Jurkat, Clone E6-1 (cell line): ENCODE results near the gene IFITM10. TPM values are rescaled to one million over a fixed set of nuclear protein-coding genes. Genes with fewer than 3 reads are reported as not detected.

ENCODE experiments used
- DNase-seq: peaks from one replicate; pipeline ENCODE4 v3.0.0-alpha.2; 2011; ENCODE audit warnings: low read depth, low spot score
- H3K4me3 ChIP-seq: 2 replicates; pipeline ENCODE4 v1.5.1; 2011; ENCODE audit warnings: mild to moderate bottlenecking, low read length, control low read depth, moderate library complexity
- polyA plus RNA-seq: library from polyadenylated mRNA; unstranded; fragments of >200 nt; gene quantifications from one replicate; pipeline ENCODE4 v1.2.1, GENCODE V29; 2012; ENCODE audit warnings: missing spikeins; ENCODE audit not compliant: insufficient read length, insufficient read depth

IFITM10 gene
- not detected for polyA plus RNA-seq

GRCh38 chr11:1750481-1750839 is at the start of gene IFITM10:
Gene IFITM10 (minus strand): TSS chr11:1750595. CDS start chr11:1750442, 153 bp downstream.
- no peak for DNase-seq
- no peak within 1 kb of the TSS for H3K4me3 ChIP-seq

GRCh38 chr11:1797391-1798125 is 47.2 kb upstream of the IFITM10 start:
- no peak for DNase-seq
- no peak overlapping the region for H3K4me3 ChIP-seq

DNA sequence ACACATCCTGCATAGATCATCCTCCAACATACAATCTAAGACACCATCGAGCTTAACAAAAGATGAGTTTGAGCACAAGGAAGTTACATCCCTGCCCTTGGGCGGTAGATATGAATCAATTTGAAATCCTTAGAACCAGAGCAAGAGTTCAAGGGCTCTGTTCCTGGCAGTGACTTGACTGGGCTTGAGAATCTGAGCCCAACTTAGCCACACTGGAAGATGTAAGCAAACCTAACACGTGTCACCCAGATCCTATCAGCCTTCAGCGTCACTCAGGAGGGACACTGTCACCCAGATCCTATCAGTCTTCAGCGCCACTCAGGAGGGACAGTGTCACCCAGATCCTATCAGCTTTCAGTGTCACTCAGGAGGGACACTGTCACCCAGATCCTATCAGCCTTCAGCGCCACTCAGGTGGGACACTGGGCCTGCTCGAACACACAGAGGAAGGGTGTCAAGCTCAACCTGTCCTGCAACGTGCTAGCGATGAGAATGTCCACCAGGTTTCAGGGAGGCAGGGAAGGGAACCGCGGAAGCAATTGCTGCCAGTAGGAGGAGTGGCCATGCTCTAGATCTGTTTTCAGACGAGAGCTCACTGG is 46.1 kb upstream of the IFITM10 start:
- no peak overlapping the region for H3K4me3 ChIP-seq
- DNase-seq: no peak

GRCh38 chr11:1793081-1793480 is 42.7 kb upstream of the IFITM10 start:
- no peak for DNase-seq
- H3K4me3 ChIP-seq: no peak overlapping the region

DNA sequence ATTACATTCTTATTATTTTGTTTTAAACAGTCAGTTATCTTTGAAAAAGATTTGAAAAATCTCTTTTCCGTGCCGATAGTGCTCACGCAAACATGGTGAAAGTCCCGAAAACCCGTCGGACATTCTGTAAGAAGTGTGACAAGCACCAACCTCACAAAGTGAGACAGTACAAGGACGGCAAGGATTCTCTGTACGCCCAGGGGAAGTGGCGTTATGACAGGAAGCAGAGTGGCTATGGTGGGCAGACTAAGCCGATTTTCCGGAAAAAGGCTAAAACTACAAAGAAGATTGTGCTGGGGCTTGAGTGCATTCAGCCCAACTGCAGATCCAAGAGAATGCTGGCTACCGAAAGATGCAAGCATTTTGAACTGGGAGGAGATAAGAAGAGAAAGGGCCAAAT is 42.1 kb upstream of the IFITM10 start:
- DNase-seq: peak; percentile 32
- H3K4me3 ChIP-seq: peak overlapping the region; percentile 16; the same call in 1 of the 2 replicates

DNA sequence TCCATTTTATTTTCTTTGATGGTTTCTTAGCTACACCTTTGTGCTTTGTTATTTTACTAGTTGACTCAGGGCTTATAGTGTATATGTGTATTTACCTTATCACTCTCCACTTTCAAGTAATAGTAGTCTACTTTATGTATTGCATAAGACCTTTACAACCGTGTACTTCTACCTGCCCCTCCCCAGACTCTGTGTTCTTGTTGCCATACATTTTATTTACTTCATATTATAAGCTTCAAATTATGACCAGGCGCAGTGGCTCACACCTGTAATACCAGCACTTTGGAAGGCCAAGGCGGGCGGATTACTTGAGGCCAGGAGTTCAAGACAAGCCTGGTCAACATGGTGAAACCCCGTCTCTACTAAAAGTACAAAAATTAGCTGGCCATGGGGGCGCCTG is 41.5 kb upstream of the IFITM10 start:
- no peak for DNase-seq
- no peak overlapping the region for H3K4me3 ChIP-seq

- no peak overlapping the region for H3K4me3 ChIP-seq
- DNase-seq: no peak
These were observed 36.1 kb upstream of the IFITM10 start for GRCh38 chr11:1786466-1786865.

DNA sequence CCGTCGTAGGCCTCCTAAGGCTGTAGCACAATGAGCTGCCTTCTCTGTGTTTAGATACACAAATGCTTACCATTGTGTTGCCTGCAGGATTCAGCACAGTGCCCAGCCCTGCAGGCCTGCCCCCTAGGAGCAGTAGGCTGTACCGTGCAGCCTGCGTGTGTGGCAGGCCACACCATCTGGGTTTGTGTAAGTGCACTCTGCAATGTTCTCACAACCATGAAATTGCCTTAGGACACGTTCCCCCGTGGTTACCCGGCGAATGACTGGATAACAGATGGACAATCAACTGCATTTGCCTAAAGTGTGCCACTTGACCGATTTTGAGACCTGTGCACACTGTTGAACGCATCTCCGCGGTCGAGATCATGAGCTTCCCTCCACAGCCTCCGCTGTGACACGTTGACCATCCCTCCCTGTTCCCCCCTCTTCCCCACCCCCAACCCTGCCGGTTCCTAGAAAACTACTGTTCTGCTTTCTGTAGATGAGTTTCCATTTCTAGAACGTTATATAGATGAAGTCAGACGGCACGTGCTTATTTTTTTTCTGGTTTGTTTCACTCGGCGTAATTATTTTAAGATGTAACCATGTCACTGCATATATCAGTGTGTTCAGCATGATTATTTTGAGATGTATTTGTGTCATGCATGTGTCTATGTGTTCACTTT is 35.5 kb upstream of the IFITM10 start:
- no peak for DNase-seq
- no peak overlapping the region for H3K4me3 ChIP-seq

DNA sequence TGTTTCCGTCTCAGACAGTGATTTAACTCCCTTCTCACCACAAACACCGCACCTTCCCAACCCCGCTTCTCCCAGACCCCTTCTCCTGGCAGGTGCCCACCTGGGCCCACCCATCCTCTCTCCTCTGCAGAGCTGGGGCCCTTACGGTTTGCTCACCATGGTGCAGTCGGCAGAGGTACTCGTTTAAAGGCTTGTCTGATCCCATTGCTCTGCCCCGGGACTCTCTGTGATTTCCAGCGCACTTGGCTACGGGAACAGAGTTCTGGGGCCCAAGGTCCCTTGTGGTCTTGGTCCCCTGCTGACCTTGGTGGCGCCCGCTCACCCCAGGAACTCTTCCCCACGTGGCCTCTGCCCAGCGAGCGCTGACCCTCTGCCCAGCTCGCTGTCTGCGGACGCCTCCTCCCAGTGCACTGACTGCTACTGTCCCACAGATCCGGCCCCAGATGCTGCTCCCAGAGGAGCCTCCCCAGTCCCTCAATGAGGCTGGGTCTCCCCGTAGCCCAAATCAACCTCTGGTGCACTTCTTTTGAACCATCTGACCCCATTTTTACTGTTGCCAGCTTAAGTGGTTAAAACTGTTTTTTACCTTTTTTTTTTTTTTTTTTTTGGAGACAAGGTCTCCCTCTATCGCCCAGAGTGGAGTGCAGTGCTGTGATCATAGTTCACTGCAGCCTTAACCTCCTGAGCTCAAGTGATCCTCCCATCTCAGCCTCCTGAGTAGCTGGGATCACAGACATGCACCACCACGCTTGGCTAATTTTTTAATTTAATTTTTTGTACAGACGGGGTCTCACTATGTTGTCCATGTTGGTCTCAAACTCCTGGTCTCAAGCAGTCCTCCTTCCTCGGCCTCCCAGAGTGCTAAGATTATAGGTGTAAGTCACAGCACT is 34.6 kb upstream of the IFITM10 start:
- H3K4me3 ChIP-seq: no peak overlapping the region
- no peak for DNase-seq

GRCh38 chr11:1783725-1784529 is 33.5 kb upstream of the IFITM10 start:
- H3K4me3 ChIP-seq: no peak overlapping the region
- no peak for DNase-seq

DNA sequence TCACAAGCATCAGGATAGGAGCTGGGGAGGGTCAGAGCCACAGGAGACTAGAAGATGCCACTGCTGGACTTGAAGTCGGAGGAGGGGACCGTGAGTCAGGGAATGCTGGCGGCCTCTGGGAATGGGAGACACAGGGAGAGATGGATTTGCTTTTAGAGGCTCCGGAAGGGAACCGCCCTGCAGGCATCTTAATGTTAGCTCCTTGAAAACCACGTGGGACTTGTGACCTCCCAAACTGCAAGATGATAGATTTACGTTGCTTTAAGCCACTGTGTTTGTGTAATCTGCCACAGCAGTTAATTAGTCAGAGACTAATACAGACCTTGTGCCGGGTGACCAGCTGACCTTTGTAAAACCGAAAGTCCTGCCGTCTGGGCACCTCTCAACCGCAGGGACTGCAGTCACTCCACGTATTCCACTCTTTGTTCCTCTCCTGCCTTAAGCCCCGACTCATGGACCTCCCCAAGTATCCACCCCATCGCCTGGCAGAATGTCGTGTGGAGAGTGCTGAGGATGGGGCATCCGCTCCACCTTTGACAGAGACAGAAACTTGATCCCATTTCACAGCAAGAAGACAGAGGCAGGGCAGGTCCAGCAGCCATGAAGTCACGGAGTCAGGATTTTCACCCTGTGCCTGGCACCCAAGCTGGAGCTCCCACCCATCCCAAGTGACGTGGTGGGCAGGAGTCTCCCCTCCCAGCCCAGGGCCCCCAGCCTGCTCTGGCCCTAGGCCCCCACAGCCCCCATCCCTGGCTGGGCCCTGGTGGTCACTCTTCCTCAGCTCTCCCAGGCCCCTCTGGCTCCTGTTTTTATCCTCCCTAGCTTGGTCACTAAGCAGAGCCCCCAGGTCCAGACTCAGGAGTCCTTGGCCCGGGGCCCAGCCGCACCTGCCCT is 32.7 kb upstream of the IFITM10 start:
- no peak for DNase-seq
- no peak overlapping the region for H3K4me3 ChIP-seq

DNA sequence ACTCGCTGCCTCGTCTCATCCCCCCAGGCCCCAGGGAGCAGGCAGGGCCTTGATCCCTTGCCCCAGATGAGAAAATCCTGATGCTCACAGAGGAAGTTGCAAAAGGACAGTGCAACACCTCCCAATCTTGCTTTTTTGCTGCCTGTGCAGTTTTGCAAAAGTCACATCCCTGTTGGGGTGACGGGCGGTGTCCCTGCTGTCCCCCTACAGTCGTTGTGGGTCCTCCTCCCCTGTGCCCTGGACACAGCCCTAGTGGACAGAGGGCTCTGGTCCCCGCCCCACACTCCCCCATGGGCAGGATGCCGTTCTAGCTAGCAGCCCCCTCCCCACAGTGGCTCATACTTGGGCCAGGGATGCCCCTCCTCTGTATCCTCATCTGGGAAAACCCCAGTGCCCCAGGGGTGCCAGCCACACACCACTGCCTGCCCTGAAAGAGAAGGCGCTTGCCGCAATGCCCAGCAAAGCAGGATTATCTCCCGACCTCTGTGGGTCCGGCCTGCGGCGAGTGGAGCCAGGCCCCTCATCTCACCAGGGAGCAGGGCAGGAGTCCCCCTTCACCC is 31.7 kb upstream of the IFITM10 start:
- DNase-seq: no peak
- H3K4me3 ChIP-seq: no peak overlapping the region

DNA sequence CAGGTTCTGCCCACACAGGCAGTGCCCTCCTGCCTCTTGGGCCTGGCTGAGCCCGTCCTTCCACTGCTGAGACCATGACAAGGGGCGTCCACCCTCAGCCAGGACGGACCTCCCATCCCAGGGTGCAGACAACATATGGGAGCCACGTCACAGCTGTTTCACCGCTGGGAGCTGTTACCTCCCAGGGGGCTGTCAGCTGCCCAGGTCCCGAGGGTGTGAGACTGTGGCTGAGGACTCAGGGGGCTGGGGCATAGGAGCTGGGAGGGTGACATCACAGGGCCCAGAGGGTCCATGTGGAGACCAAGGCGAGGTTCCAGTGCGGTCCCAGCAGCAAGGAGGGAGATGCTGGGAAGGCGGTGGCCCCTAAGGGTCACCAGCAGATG is 31.2 kb upstream of the IFITM10 start:
- H3K4me3 ChIP-seq: no peak overlapping the region
- DNase-seq: no peak

DNA sequence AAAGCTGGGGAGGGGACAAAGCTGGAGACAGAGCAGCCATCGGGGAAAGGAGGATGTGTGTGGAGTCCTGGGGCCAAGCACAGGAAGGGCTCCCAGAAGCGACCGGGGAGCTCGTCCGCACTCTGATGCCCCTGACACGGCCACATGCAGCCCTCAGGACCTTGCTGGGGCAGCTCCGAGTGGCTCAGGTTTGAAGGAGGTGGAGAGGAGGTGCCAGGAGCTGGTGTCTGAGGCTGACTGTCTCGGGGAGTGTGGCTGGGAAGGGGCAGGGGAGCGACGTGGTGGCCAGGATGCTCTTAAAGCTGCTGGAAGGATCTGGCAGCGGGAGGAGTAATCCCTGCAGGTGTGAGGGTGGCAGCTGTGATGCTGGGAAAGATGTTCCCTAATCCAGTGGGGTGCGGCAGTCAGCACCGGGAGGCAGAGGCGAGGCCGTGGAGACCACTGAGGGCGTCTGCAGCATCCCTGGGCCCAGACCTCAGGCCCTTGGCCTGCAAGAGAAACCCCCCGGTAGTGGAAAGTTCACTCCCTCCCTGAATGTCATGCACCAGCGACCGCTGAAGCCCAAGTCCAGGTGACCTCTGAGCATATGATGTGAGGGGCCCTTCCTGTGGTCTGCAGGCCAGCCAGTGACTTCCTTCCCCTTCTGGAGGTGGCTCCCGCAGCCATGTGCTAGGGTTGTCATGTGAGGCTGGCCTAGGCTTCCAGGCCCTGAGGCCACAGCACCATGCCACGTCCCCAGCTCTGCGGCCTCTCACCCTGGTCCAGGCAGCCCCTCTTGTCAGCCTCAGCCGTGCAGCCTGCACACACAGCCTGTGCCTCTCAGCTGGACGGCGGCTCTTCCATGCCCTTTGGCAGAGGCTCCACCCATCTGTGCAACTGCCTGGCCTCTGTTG is 30.6 kb upstream of the IFITM10 start:
- no peak overlapping the region for H3K4me3 ChIP-seq
- no peak for DNase-seq

- H3K4me3 ChIP-seq: no peak overlapping the region
These were observed 29.7 kb upstream of the IFITM10 start for GRCh38 chr11:1779806-1780699.

More at GRCh38 chr11:1779806-1780699, 29.7 kb upstream of the IFITM10 start:
- no peak for DNase-seq
